Ovary (tissue), 3 donors: ENCODE measurements around the gene BIN1.

Source experiments
- CTCF ChIP-seq, 3 donors: fragments of 450-650 bp in 2 of 3; fragments of 200-600 bp in 1 of 3; IDR thresholded peaks; one replicate each; pipeline versions ENCODE4 v1.5.1 to v1.8.0; 2016 to 2022; ENCODE audit warnings: antibody characterized with exemption in 3 of 3, mild to moderate bottlenecking in 1 of 3
- EP300 ChIP-seq: sonication (generic); formaldehyde crosslinking; IDR thresholded peaks from one replicate; pipeline ENCODE4 v1.6.1; 2017; ENCODE audit warnings: antibody characterized with exemption
- donor health status: DM: no; HTN: no; CAD: no.

- TF ChIP-seq CTCF (IDR thresholded peaks at IDR 0.05) = no peak
- no peak for TF ChIP-seq EP300
These were observed 14.8 kb upstream of the BIN1 start for GRCh38 chr2:127121776-127122176.
